Coronary artery (tissue), 2 donors: Measurements from ENCODE around the gene REPS1.

Source experiments
- DNase-seq: peaks from one replicate; pipeline ENCODE4 v3.0.0-alpha.2; 2017; ENCODE audit warnings: low spot score
- H3K27ac ChIP-seq, 2 donors: fragments of 200-600 bp; sonication (generic); one replicate each; pipeline ENCODE4 v1.5.1; 2016 to 2019
- H3K4me3 ChIP-seq: fragments of 200-600 bp; sonication (generic); 2 replicates; pipeline ENCODE4 v1.5.1; 2016; ENCODE audit warnings: mild to moderate bottlenecking, moderate library complexity
- TF ChIP-seq, protein P1 (sequence below): fragments of 200-600 bp; sonication (generic); IDR thresholded peaks from one replicate; pipeline ENCODE4 v1.5.1; 2019; ENCODE audit warnings: antibody characterized with exemption

The REPS1 gene

DNA sequence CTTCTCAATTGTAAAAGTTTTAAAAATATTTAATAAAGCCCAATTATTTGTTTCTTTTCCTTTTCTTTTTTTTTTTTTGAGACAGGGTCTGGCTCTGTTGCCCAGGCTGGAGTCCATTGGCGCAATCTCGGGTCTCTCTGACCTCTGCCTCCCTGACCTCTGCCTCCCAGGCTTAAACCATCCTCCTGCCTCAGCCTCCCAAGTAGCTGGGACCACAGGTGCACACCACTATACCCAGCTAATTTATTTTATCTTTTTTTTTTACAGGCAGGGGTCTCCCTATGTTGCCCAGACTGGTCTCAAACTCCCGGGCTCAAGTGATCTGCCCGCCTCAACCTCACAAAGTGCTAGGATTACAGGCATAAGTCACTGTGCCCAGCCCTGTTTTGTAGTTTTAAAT is 9.8 kb downstream of the REPS1 start:
- Histone ChIP-seq H3K27ac (no peak overlapping the region), H3K4me3 (no peak overlapping the region)
- TF ChIP-seq, protein P1, sequence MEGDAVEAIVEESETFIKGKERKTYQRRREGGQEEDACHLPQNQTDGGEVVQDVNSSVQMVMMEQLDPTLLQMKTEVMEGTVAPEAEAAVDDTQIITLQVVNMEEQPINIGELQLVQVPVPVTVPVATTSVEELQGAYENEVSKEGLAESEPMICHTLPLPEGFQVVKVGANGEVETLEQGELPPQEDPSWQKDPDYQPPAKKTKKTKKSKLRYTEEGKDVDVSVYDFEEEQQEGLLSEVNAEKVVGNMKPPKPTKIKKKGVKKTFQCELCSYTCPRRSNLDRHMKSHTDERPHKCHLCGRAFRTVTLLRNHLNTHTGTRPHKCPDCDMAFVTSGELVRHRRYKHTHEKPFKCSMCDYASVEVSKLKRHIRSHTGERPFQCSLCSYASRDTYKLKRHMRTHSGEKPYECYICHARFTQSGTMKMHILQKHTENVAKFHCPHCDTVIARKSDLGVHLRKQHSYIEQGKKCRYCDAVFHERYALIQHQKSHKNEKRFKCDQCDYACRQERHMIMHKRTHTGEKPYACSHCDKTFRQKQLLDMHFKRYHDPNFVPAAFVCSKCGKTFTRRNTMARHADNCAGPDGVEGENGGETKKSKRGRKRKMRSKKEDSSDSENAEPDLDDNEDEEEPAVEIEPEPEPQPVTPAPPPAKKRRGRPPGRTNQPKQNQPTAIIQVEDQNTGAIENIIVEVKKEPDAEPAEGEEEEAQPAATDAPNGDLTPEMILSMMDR = no peak
- DNase-seq = no peak

DNA sequence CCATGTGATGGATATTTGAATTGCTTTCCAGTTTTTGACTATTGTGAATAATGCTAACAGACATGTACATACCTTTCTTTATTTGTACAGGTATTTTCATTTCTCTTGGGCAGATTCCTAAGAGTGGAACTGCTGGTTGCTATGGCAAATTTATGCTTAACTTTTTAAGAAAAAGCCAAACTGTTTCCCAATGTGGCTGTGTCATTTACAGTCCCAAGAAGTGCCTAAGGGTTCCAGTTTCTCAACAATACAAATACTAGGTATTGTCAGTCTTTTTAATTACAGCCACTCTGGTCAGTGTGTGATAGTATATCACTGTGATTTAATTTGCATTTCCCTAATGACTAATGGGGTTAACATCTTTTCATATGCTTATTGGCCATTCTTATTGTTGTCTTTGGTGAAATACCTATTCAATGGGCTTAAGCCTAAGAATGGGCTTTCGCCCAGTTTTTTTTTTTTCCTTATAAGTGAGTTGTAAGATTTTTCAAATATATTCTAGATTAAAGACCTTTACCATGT is 10.3 kb downstream of the REPS1 start:
- Histone ChIP-seq H3K27ac (no peak overlapping the region), H3K4me3 (no peak overlapping the region)
- DNase-seq = no peak
- TF ChIP-seq, protein P1 = no peak

DNA sequence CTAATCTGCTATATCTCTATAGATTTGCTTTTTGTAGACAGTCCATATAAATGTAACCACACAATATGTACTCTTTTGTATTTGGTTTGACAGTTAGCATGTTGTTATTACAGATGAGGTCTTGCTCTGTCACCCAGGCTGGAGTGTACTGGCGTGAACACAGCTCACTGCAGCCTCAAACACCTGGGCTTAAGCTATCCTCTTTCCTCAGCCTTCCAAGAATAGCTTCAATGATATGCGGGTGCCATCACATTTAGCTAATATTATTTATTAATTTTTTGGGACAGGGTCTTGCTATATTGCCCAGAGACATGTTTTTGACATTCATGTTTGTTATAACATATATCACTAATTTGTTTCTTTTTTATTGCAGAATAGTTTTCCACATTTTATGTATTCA is 10.8 kb downstream of the REPS1 start:
- Histone ChIP-seq H3K27ac (no peak overlapping the region), H3K4me3 (no peak overlapping the region)
- DNase-seq = no peak
- TF ChIP-seq, protein P1 = no peak

DNA sequence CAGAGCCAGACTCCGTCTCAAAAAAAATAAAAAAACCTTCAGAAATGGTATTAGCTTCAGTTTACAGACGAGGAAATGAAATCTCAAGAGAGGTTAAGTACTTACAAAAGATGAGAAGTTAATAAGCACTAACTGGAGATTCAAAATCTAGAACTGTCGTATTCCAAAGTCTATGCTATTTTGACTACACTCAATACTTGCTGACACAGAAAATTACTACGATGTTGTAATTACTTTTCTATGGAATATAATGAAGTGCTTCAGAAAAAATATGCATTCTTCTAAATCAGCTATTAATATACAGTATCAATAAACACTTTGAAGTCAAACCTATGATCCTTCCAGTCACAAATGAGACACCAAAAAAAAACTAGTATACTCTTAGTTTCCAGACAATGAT is 12.2 kb downstream of the REPS1 start:
- no peak for DNase-seq
- Histone ChIP-seq H3K4me3 (no peak overlapping the region), H3K27ac (no peak overlapping the region)
- TF ChIP-seq, protein P1 = no peak

DNA sequence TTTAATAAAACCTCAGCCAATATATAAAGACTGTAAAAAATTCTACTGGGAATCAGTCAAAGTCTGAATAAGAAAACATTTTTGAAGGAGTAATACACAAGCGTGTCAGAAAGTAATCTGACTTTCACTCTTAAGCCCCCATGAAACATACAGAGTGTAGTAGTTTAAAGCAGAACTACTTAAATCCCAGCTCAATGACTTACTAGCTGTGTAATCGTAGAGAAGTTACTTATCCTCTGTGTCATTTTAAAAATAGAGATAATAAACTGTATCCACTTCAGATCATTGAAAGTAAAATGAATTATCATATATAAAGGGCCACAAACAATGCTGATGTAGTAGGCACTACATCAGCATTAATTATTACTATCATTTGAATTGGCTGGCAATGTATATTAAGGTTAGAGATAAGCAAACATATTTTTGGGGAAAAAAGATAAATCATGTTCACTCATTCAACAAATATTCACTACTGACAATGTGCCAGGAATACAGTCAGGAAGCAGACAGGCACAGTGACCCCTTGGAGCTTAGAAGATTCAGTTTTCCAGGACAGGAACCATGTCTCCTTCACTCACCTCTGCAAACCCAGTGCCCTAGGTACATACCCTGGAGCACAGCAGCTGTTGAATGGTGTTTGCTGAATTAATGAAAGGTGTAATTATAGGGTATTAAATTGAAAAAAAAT is 14.4 kb downstream of the REPS1 start:
- Histone ChIP-seq H3K4me3 (no peak overlapping the region), H3K27ac (no peak overlapping the region)
- DNase-seq = no peak
- TF ChIP-seq, protein P1 = no peak

DNA sequence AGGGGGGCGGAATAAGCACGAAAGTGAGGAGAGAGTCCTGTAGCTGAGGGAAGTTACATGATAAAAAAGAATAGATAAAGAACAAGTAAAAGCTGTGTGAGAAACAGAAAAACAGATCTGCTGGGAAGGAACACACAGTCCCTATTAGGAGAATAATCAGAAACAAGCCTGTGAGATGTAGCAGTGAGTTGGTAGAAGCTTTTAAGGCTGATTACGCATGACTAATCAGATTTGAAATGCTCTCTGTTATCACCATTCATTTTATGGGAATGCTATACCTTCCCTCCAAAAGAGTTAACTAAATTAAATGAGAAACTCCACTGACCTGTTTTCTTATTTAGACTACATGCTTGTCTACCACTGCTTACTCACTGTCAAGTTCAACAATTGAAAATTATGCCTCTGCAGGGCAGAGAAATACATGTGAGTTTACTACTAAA is 15.8 kb downstream of the REPS1 start:
- TF ChIP-seq, protein P1 = no peak
- Histone ChIP-seq H3K4me3 (no peak overlapping the region), H3K27ac (peak overlapping the region in 1 of 2 donors; percentile 46)
- DNase-seq = no peak

DNA sequence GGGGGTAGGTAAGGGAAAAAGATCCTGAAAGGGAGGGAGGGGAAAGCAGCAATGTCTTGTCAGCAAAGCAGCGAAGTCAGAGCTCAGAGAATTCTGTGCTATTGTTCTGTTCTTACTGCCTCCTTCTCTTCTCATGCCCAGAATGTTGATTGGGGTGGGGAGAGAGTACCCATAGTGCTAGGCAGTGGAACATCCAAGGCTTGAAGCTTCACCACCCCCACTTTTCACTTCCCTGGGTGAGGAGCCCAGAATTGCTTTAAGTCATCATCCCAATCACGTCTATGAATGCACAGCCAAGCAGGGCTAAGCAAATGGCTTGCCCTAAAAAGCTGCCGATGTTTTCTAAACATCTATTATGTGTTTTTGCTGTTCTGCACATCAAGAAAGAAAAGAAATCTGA is 16.5 kb downstream of the REPS1 start:
- Histone ChIP-seq H3K27ac (peak overlapping the region in 1 of 2 donors; percentile 46), H3K4me3 (no peak overlapping the region)
- no peak for DNase-seq
- TF ChIP-seq, protein P1 = no peak
